Esophagus muscularis mucosa (tissue), 3 donors: ENCODE results near the gene FBXL7.

ENCODE experiments used
- CTCF ChIP-seq, 3 experiments: fragments of 200-600 bp in 2 of 3; fragments of 450-650 bp in 1 of 3; sonication (generic) in 2 of 3; IDR thresholded peaks; one replicate each; pipeline ENCODE4 v1.5.1; 2017 to 2019; ENCODE audit warnings: antibody characterized with exemption in 3 of 3, mild to moderate bottlenecking in 2 of 3, moderate library complexity in 1 of 3
- POLR2A ChIP-seq: fragments of 450-650 bp; IDR thresholded peaks from one replicate; pipeline ENCODE4 v1.6.1; 2017; ENCODE audit warnings: antibody characterized with exemption, moderate library complexity, mild to moderate bottlenecking, low read depth

- TF ChIP-seq CTCF (IDR thresholded peaks at IDR 0.05), result no peak
- TF ChIP-seq POLR2A, result no peak
These were observed 110.2 kb downstream of the FBXL7 start for GRCh38 chr5:15610216-15610615.
